GM06990 (cell line): ENCODE data around the gene GPBAR1.

Source experiments
- DNase-seq: peaks from one replicate; pipeline ENCODE4 v3.0.0-alpha.2; 2011; ENCODE audit not compliant: insufficient read length; ENCODE audit errors: extremely low read depth
- H3K27me3 ChIP-seq: replicated peaks from 2 replicates; pipeline ENCODE4 v1.6.0; 2011; ENCODE audit warnings: low read length; ENCODE audit not compliant: control insufficient read depth, insufficient read depth
- H3K36me3 ChIP-seq: 2 replicates; pipeline ENCODE4 v1.5.1; 2011; ENCODE audit warnings: low read length; ENCODE audit not compliant: control insufficient read depth, insufficient read depth
- H3K4me3 ChIP-seq: replicated peaks from 2 replicates; pipeline ENCODE4 v1.5.1; 2011; ENCODE audit warnings: low read depth, mild to moderate bottlenecking, control low read depth, low read length
- TF ChIP-seq, protein P1 (sequence below): IDR thresholded peaks from 2 replicates; pipeline ENCODE4 v1.5.1; 2011; ENCODE audit warnings: low read length, control low read depth, mild to moderate bottlenecking, inconsistent platforms; ENCODE audit not compliant: insufficient read depth, poor library complexity, severe bottlenecking

Gene GPBAR1

DNA sequence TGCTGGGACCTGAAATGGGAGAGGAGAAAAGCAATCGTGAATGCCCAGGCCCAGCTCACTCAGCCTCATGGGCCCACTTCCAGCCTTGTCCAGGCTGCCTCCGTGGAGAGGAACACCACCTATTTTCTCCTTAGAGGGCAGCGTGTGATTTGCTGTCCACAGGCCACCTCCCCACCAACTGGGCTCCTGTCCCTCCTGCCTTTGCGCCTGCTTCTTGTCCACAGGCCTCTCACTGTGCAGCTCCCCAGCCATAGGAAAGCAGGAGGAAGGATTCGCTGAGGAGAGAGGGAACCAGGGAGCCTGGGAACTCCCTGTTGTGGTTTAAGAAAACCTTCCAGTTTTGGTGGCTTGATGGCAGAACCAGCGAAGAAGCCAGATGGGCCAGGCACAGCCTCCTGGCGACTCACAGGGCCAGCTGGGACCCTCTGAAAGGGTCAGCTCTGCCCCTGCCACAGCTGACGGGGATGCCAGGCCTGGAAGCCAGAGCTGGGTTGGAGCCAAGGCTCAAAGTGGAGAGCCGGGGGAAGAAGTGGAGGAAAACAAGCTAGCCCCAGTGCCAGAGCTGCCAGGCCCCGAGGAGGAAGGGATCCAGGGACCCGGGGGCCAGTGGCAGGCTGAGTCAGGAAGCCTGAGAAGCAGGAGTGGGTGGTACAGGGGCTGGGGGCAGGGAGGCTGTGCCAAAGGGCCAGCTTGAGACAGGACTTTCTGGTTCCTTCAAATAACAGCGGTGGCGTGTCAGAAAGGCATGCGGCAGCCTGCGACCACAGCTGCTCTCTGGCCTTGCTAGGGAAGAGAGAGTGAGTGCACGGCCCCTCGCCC is 21.6 kb downstream of the GPBAR1 start:
- Histone ChIP-seq H3K36me3 (peaks cover 20% of the 10 kb centered on the region), H3K4me3 (no peak overlapping the region), H3K27me3 (no peaks in the 10 kb centered on the region)
- TF ChIP-seq, protein P1, sequence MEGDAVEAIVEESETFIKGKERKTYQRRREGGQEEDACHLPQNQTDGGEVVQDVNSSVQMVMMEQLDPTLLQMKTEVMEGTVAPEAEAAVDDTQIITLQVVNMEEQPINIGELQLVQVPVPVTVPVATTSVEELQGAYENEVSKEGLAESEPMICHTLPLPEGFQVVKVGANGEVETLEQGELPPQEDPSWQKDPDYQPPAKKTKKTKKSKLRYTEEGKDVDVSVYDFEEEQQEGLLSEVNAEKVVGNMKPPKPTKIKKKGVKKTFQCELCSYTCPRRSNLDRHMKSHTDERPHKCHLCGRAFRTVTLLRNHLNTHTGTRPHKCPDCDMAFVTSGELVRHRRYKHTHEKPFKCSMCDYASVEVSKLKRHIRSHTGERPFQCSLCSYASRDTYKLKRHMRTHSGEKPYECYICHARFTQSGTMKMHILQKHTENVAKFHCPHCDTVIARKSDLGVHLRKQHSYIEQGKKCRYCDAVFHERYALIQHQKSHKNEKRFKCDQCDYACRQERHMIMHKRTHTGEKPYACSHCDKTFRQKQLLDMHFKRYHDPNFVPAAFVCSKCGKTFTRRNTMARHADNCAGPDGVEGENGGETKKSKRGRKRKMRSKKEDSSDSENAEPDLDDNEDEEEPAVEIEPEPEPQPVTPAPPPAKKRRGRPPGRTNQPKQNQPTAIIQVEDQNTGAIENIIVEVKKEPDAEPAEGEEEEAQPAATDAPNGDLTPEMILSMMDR, result no peak
- no peak for DNase-seq

DNA sequence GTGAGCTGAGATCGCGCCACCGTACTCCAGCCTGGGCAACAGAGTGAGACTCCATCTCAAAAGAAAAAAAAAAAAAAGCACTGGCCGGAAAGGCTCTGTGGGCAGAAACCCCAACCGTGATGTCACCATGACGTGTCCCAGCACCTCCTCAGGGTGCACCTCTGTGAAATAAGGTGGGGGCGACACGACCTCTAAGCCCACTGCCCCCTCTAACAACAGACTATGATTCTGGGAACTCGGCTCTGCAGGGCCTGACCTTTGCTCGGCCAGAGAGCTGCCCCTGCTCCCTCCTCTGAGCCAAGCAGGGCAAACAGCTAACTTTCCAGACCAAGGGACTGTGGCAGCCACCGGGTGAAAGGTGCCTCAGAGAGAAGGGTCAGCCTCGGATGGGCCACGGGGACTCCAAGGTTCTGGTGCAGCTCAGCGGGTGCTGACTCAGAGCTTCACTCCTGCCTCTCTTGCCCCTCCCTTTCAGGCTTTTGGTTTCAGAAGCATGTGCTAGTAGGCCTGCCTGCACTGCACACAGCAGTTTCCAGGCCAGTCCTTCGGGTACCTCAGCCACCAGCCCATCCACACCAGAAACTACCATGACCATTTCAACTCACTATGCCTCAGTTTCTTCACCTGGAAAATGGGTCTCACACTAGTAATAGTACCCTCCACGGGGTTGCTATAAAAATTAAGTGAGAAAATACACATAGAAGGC is 23.4 kb downstream of the GPBAR1 start:
- H3K27me3 ChIP-seq, result no peaks in the 10 kb centered on the region
- H3K4me3 ChIP-seq, result peak overlapping the region; percentile 12; the same call in 1 of the 2 replicates
- TF ChIP-seq, protein P1, result no peak
- no peak for DNase-seq
- peaks cover 13% of the 10 kb centered on the region for H3K36me3 ChIP-seq

DNA sequence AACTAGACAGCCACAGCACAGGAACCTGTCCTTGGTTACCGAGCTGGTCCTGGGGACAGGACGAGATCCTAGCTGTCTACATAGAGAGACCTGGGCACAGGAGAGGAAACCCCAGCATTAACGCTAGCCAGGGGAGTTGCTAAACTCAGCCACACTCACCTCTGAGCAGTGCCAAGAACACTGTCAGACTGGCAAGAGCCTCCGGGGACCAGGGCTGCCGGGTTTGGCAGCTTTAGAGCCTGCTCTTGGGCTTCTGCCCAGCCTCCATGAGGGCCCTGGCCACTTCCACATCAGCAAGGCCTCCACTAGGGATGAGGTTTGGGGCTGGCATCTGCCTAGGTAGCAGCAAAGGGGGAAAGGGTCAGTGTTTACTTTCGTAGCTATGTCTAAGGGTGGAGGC is 24.8 kb downstream of the GPBAR1 start:
- Histone ChIP-seq H3K27me3 (no peaks in the 10 kb centered on the region), H3K36me3 (peaks cover 5% of the 10 kb centered on the region), H3K4me3 (no peak overlapping the region)
- no peak for DNase-seq
- TF ChIP-seq, protein P1, result no peak

DNA sequence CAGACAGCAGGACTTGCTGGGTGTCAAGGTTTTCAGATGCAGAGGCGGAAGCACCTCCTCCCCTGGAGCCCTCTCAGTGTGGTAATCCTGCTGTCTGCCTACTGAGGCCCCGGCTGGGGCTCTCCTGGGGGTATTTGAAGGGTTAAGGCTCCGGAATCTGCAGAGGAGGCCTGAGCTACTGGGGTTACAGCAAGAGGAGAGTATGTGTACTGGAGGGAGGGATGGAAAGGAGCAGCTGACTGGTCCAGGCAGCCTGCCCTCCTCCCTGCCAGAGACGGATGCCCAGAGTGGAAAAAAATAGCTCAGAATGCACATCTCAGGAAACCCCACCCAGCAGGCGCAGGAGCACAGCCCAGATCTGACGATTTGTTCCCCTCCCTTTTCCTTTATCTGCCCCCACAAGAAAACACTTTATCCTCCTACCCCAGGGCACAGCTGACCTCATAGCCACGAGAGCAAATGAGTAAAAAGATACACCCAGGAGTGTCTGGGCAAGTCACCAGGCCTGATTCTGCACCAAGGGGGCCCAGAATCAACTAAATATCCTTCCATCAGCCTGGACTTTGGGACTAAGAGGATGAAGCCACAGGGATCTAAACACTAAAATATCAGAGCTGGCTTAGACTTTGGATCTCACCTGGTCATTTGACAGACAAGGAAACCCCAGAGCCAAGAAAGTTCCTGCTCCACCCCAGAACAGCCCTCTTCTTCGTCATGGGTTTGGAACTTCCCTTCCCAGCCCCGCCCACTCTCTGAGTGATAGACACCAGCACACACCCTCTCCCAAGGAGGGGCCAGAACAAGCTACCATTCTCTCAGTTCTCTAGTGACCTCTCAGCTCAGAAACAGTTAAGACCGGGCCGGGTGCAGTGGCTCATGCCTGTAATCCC is 26.0 kb downstream of the GPBAR1 start:
- Histone ChIP-seq H3K4me3 (peak overlapping the region; percentile 53), H3K27me3 (no peaks in the 10 kb centered on the region), H3K36me3 (peaks cover 2% of the 10 kb centered on the region; the same call in 1 of the 2 replicates)
- DNase-seq, result peak; percentile 64
- TF ChIP-seq, protein P1, result no peak

DNA sequence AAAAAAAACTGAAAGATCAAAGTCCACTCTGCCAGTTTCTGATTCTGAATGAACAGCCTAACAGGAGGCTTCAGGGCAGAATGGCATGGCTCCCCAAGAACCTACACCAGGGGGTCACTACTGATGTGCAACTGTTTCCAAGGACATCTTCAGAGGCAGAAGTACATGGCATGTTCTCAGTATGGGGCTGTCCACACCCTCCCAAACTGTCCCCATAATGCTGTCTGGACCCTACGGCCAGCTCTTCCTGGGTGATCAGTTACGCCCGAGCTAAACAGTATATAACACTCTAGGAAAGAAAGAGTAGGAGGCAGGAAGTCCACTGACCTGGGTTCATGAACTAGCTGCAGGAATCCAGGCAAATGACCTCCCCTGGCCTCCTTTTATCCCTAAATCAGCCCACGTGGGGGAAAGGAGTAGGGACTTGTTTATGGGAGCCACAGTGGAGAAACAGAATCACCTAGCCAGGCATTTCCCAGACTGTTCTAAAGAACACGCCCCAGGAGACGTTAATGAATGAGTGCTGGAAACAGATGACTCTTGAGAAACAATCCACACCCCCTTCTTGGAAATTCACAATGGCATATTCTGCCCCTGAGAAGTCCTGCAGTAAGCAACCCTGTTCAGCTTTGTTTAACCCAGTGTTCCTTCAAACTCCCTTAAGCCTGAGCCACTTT is 29.0 kb downstream of the GPBAR1 start:
- no peaks in the 10 kb centered on the region for H3K27me3 ChIP-seq
- TF ChIP-seq, protein P1, result no peak
- no peak for DNase-seq
- H3K36me3 ChIP-seq, result no peaks in the 10 kb centered on the region; the same call in 1 of the 2 replicates
- H3K4me3 ChIP-seq, result peak overlapping the region; percentile 12
